Stomach smooth muscle (tissue), 2 donors: Measurements from ENCODE around the gene ZNF823.

Experiments
- H3K27ac ChIP-seq: one replicate; pipeline ENCODE4 v1.7.0; 2013; ENCODE audit warnings: mild to moderate bottlenecking, low read length, inconsistent platforms
- H3K27me3 ChIP-seq, 2 donors: one replicate each; pipeline ENCODE4 v1.7.0; 2013; ENCODE audit warnings: low read length in 2 of 2; ENCODE audit not compliant: insufficient read depth in 2 of 2, control insufficient read depth in 1 of 2
- H3K36me3 ChIP-seq, 2 donors: one replicate each; pipeline ENCODE4 v1.7.0; 2013; ENCODE audit warnings: low read length in 2 of 2; ENCODE audit not compliant: control insufficient read depth in 2 of 2, insufficient read depth in 2 of 2
- H3K4me1 ChIP-seq: one replicate; pipeline ENCODE4 v1.7.0; 2013; ENCODE audit warnings: low read length; ENCODE audit not compliant: control insufficient read depth, insufficient read depth
- H3K4me3 ChIP-seq, 2 donors: one replicate each; pipeline ENCODE4 v1.7.0; 2013; ENCODE audit warnings: low read length in 2 of 2
- H3K9ac ChIP-seq, 2 donors: one replicate each; pipeline ENCODE4 v1.7.0; 2013; ENCODE audit warnings: low read length in 2 of 2, mild to moderate bottlenecking in 1 of 2
- H3K9me3 ChIP-seq, 2 donors: one replicate each; pipeline ENCODE4 v1.7.0; 2013; ENCODE audit warnings: low read length in 2 of 2; ENCODE audit not compliant: control insufficient read depth in 2 of 2
- donor health status: healthy.
- donor health status: Pancreatic carcinoma.

ZNF823 gene

GRCh38 chr19:11737964-11738745, 591 bp downstream of the ZNF823 start:
- Histone ChIP-seq H3K9ac (peak overlapping the region; percentile 78 to 84), H3K36me3 (no peaks in the 10 kb centered on the region), H3K9me3 (no peaks in the 10 kb centered on the region), H3K27me3 (no peaks in the 10 kb centered on the region), H3K27ac (peak overlapping the region; percentile 80), H3K4me3 (peak overlapping the region; percentile 86 to 92), H3K4me1 (peaks cover 13% of the 10 kb centered on the region)

- Histone ChIP-seq H3K36me3 (no peaks in the 10 kb centered on the region), H3K27me3 (no peaks in the 10 kb centered on the region), H3K9ac (no peak overlapping the region), H3K9me3 (no peaks in the 10 kb centered on the region), H3K27ac (no peak overlapping the region), H3K4me1 (peaks cover 13% of the 10 kb centered on the region), H3K4me3 (no peak overlapping the region)
Measured at GRCh38 chr19:11736696-11737095, 2.0 kb downstream of the ZNF823 start.

- peaks cover 13% of the 10 kb centered on the region for H3K4me1 ChIP-seq
- no peak overlapping the region for H3K27ac ChIP-seq
- H3K4me3 ChIP-seq: no peak overlapping the region
- H3K27me3 ChIP-seq: no peaks in the 10 kb centered on the region
- no peak overlapping the region for H3K9ac ChIP-seq
- no peaks in the 10 kb centered on the region for H3K9me3 ChIP-seq
- H3K36me3 ChIP-seq: no peaks in the 10 kb centered on the region
Measured at GRCh38 chr19:11735375-11735774, 3.4 kb downstream of the ZNF823 start.

- Histone ChIP-seq H3K9me3 (no peaks in the 10 kb centered on the region), H3K9ac (no peak overlapping the region), H3K36me3 (peaks cover 4 to 7% of the 10 kb centered on the region in 2 donors), H3K27me3 (no peaks in the 10 kb centered on the region), H3K4me3 (no peak overlapping the region), H3K4me1 (no peaks in the 10 kb centered on the region), H3K27ac (no peak overlapping the region)
Measured at GRCh38 chr19:11729586-11729985, 9.2 kb downstream of the ZNF823 start.

GRCh38 chr19:11722414-11722813, 16.3 kb downstream of the ZNF823 start:
- Histone ChIP-seq H3K36me3 (peaks cover 20 to 22% of the 10 kb centered on the region in 2 donors), H3K9me3 (peaks cover 5 to 6% of the 10 kb centered on the region in 2 donors), H3K27ac (no peak overlapping the region), H3K27me3 (no peaks in the 10 kb centered on the region), H3K4me1 (no peaks in the 10 kb centered on the region), H3K9ac (no peak overlapping the region), H3K4me3 (no peak overlapping the region)

GRCh38 chr19:11721681-11722080, 17.1 kb downstream of the ZNF823 start:
- no peak overlapping the region for H3K4me3 ChIP-seq
- no peak overlapping the region for H3K9ac ChIP-seq
- H3K9me3 ChIP-seq: peaks cover 5 to 6% of the 10 kb centered on the region in 2 donors
- H3K27ac ChIP-seq: no peak overlapping the region
- H3K36me3 ChIP-seq: peaks cover 20 to 22% of the 10 kb centered on the region in 2 donors
- H3K27me3 ChIP-seq: no peaks in the 10 kb centered on the region
- H3K4me1 ChIP-seq: no peaks in the 10 kb centered on the region

- Histone ChIP-seq H3K9ac (no peak overlapping the region), H3K4me1 (no peaks in the 10 kb centered on the region), H3K27me3 (no peaks in the 10 kb centered on the region)
Measured at GRCh38 chr19:11710313-11710712, 28.4 kb downstream of the ZNF823 start.

GRCh38 chr19:11708457-11708856, 30.3 kb downstream of the ZNF823 start:
- Histone ChIP-seq H3K27ac (no peak overlapping the region), H3K27me3 (no peaks in the 10 kb centered on the region), H3K4me3 (no peak overlapping the region), H3K9me3 (no peaks in the 10 kb centered on the region), H3K36me3 (no peaks in the 10 kb centered on the region), H3K9ac (no peak overlapping the region), H3K4me1 (no peaks in the 10 kb centered on the region)

More at GRCh38 chr19:11710313-11710712, 28.4 kb downstream of the ZNF823 start:
- H3K36me3 ChIP-seq: no peaks in the 10 kb centered on the region
- no peak overlapping the region for H3K27ac ChIP-seq
- H3K9me3 ChIP-seq: no peaks in the 10 kb centered on the region
- no peak overlapping the region for H3K4me3 ChIP-seq

- Histone ChIP-seq H3K36me3 (no peaks in the 10 kb centered on the region), H3K4me3 (no peak overlapping the region), H3K27ac (no peak overlapping the region), H3K27me3 (no peaks in the 10 kb centered on the region), H3K4me1 (no peaks in the 10 kb centered on the region), H3K9ac (no peak overlapping the region), H3K9me3 (no peaks in the 10 kb centered on the region)
Measured at GRCh38 chr19:11705474-11705873, 33.3 kb downstream of the ZNF823 start.

GRCh38 chr19:11704626-11705025, 34.1 kb downstream of the ZNF823 start:
- Histone ChIP-seq H3K9ac (no peak overlapping the region), H3K9me3 (no peaks in the 10 kb centered on the region), H3K27me3 (no peaks in the 10 kb centered on the region), H3K36me3 (no peaks in the 10 kb centered on the region), H3K27ac (no peak overlapping the region), H3K4me3 (no peak overlapping the region), H3K4me1 (no peaks in the 10 kb centered on the region)
